ACC112 (cell line): ENCODE results near the gene RGS5.

Experiments
- H2AFZ ChIP-seq: fragments of 200-600 bp; sonication (generic); one replicate; pipeline ENCODE4 v1.6.0; 2017; ENCODE audit warnings: antibody characterized with exemption, low read length; ENCODE audit not compliant: unreplicated experiment
- H3K27ac ChIP-seq: fragments of 200-600 bp; sonication (generic); 2 replicates; pipeline ENCODE4 v1.5.1; 2014; ENCODE audit warnings: low read depth, mild to moderate bottlenecking, antibody characterized with exemption, low read length, moderate library complexity
- H3K27me3 ChIP-seq: fragments of 200-600 bp; sonication (generic); 2 replicates; pipeline ENCODE4 v1.6.1; 2014; ENCODE audit warnings: mild to moderate bottlenecking, antibody characterized with exemption, low read length, moderate library complexity, mixed read lengths; ENCODE audit not compliant: insufficient read depth
- H3K36me3 ChIP-seq: fragments of 200-600 bp; sonication (generic); 2 replicates; pipeline ENCODE4 v1.6.1; 2016; ENCODE audit warnings: mild to moderate bottlenecking, antibody characterized with exemption, low read length, moderate library complexity, mixed read lengths; ENCODE audit not compliant: insufficient read depth
- H3K4me1 ChIP-seq: fragments of 200-600 bp; sonication (generic); one replicate; pipeline ENCODE4 v1.6.1; 2016; ENCODE audit warnings: low read length, mixed read lengths; ENCODE audit not compliant: insufficient read depth, unreplicated experiment, control insufficient read depth
- H3K4me3 ChIP-seq: fragments of 200-600 bp; sonication (generic); 2 replicates; pipeline ENCODE4 v1.5.1; 2014; ENCODE audit warnings: mild to moderate bottlenecking, low read depth, low read length
- H3K79me2 ChIP-seq: fragments of 200-600 bp; sonication (generic); one replicate; pipeline ENCODE4 v1.6.0; 2016; ENCODE audit warnings: low read length; ENCODE audit not compliant: control insufficient read depth, unreplicated experiment, insufficient read depth

RGS5 gene

GRCh38 chr1:163147019-163147418, 55.7 kb downstream of the RGS5 start:
- H3K27ac ChIP-seq: no peak overlapping the region
- H2AFZ ChIP-seq: no peak overlapping the region
- H3K27me3 ChIP-seq: no peaks in the 10 kb centered on the region
- H3K4me1 ChIP-seq: no peaks in the 10 kb centered on the region
- H3K4me3 ChIP-seq: no peak overlapping the region
- H3K79me2 ChIP-seq: no peaks in the 10 kb centered on the region
- no peaks in the 10 kb centered on the region for H3K36me3 ChIP-seq

GRCh38 chr1:163145435-163145834, 57.3 kb downstream of the RGS5 start:
- no peaks in the 10 kb centered on the region for H3K4me1 ChIP-seq
- H2AFZ ChIP-seq: no peak overlapping the region
- H3K79me2 ChIP-seq: no peaks in the 10 kb centered on the region
- no peaks in the 10 kb centered on the region for H3K27me3 ChIP-seq
- H3K27ac ChIP-seq: no peak overlapping the region
- no peaks in the 10 kb centered on the region for H3K36me3 ChIP-seq
- no peak overlapping the region for H3K4me3 ChIP-seq

GRCh38 chr1:163144418-163144817, 58.3 kb downstream of the RGS5 start:
- no peak overlapping the region for H3K4me3 ChIP-seq
- H3K4me1 ChIP-seq: no peaks in the 10 kb centered on the region
- no peaks in the 10 kb centered on the region for H3K27me3 ChIP-seq
- no peaks in the 10 kb centered on the region for H3K79me2 ChIP-seq
- H3K27ac ChIP-seq: no peak overlapping the region
- H3K36me3 ChIP-seq: no peaks in the 10 kb centered on the region
- no peak overlapping the region for H2AFZ ChIP-seq

GRCh38 chr1:163142152-163142551, 60.6 kb downstream of the RGS5 start:
- Histone ChIP-seq H3K36me3 (no peaks in the 10 kb centered on the region), H3K4me1 (no peaks in the 10 kb centered on the region), H3K4me3 (no peak overlapping the region), H2AFZ (no peak overlapping the region), H3K79me2 (no peaks in the 10 kb centered on the region), H3K27ac (no peak overlapping the region), H3K27me3 (no peaks in the 10 kb centered on the region)

GRCh38 chr1:163141556-163141955, 61.2 kb downstream of the RGS5 start:
- H2AFZ ChIP-seq: no peak overlapping the region
- no peaks in the 10 kb centered on the region for H3K27me3 ChIP-seq
- no peaks in the 10 kb centered on the region for H3K4me1 ChIP-seq
- no peaks in the 10 kb centered on the region for H3K79me2 ChIP-seq
- no peaks in the 10 kb centered on the region for H3K36me3 ChIP-seq
- no peak overlapping the region for H3K27ac ChIP-seq
- H3K4me3 ChIP-seq: no peak overlapping the region

- no peak overlapping the region for H3K4me3 ChIP-seq
- H3K27me3 ChIP-seq: no peaks in the 10 kb centered on the region
- no peaks in the 10 kb centered on the region for H3K36me3 ChIP-seq
- H3K79me2 ChIP-seq: no peaks in the 10 kb centered on the region
- H3K27ac ChIP-seq: no peak overlapping the region
- no peaks in the 10 kb centered on the region for H3K4me1 ChIP-seq
- H2AFZ ChIP-seq: no peak overlapping the region
Observed at GRCh38 chr1:163137556-163138265, 65.0 kb downstream of the RGS5 start.

- Histone ChIP-seq H3K79me2 (no peaks in the 10 kb centered on the region), H3K4me1 (no peaks in the 10 kb centered on the region), H3K27me3 (no peaks in the 10 kb centered on the region), H3K27ac (no peak overlapping the region), H2AFZ (no peak overlapping the region), H3K36me3 (no peaks in the 10 kb centered on the region), H3K4me3 (no peak overlapping the region)
Observed at GRCh38 chr1:163131981-163132380, 70.7 kb downstream of the RGS5 start.

GRCh38 chr1:163130225-163130856, 72.4 kb downstream of the RGS5 start:
- Histone ChIP-seq H2AFZ (no peak overlapping the region), H3K4me1 (no peaks in the 10 kb centered on the region), H3K79me2 (no peaks in the 10 kb centered on the region), H3K4me3 (no peak overlapping the region), H3K27me3 (no peaks in the 10 kb centered on the region), H3K36me3 (no peaks in the 10 kb centered on the region), H3K27ac (no peak overlapping the region)

- Histone ChIP-seq H2AFZ (peak overlapping the region; percentile 27), H3K27me3 (no peaks in the 10 kb centered on the region), H3K36me3 (no peaks in the 10 kb centered on the region), H3K4me3 (no peak overlapping the region), H3K4me1 (no peaks in the 10 kb centered on the region), H3K27ac (no peak overlapping the region), H3K79me2 (no peaks in the 10 kb centered on the region)
Observed at GRCh38 chr1:163128282-163128681, 74.4 kb downstream of the RGS5 start.

GRCh38 chr1:163124812-163125211, 77.9 kb downstream of the RGS5 start:
- H3K27ac ChIP-seq: no peak overlapping the region
- H3K4me3 ChIP-seq: no peak overlapping the region
- H2AFZ ChIP-seq: no peak overlapping the region
- H3K4me1 ChIP-seq: no peaks in the 10 kb centered on the region
- no peaks in the 10 kb centered on the region for H3K36me3 ChIP-seq
- H3K79me2 ChIP-seq: no peaks in the 10 kb centered on the region
- no peaks in the 10 kb centered on the region for H3K27me3 ChIP-seq

- H3K27ac ChIP-seq: no peak overlapping the region
- no peaks in the 10 kb centered on the region for H3K79me2 ChIP-seq
- peaks cover 6% of the 10 kb centered on the region for H3K4me1 ChIP-seq
- no peak overlapping the region for H3K4me3 ChIP-seq
- no peak overlapping the region for H2AFZ ChIP-seq
- H3K36me3 ChIP-seq: no peaks in the 10 kb centered on the region
- no peaks in the 10 kb centered on the region for H3K27me3 ChIP-seq
Observed at GRCh38 chr1:163120372-163120771, 82.3 kb downstream of the RGS5 start.
